NCI-H1694 (cell line): ENCODE results near the gene ATP8B1.

Experiments
- DNase-seq: peaks from one replicate; lab custom pipeline; 2025; lab: John Stamatoyannopoulos, UW

Gene ATP8B1

GRCh38 chr18:57792631-57793301, 10.3 kb downstream of the ATP8B1 start:
- no peak for DNase-seq

DNA sequence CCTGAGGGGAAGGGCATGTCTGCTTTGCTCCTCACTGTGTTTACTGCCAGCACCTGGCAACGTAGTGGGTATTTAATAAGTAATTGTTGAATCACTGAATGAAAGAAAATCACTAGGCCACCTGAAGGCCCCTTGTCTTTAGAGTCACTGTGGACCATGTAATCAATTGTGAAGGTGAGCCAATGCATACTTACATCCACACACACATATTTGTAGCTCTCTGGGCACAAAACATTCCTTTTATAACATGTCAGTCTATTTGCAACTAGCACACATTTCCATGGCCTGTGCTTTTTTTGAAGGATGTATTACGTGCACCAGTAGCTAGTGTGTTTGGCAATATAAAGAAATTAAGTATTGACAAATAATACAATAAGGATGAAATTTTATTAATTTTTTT, 11.2 kb downstream of the ATP8B1 start:
- DNase-seq, result no peak

GRCh38 chr18:57791192-57791591, 11.9 kb downstream of the ATP8B1 start:
- no peak for DNase-seq

DNA sequence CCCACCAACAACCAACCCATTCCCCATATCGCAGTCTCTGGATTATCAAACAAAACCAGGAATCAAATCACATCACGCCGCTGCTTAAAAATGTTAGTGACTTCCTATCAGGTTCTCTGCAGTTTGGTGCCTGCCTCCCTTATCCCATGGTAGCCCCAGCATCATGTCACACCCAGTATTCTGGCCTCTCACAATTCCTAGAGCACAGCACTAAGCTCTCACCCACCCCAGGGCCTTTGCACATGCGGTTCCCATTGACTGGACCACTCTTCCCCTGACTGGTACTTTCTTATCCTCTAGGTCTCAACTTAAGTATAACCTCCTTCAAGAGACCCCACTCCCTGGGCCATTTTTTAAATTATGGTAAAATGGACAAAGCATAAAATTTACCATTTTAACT, 12.8 kb downstream of the ATP8B1 start:
- DNase-seq, result no peak

DNA sequence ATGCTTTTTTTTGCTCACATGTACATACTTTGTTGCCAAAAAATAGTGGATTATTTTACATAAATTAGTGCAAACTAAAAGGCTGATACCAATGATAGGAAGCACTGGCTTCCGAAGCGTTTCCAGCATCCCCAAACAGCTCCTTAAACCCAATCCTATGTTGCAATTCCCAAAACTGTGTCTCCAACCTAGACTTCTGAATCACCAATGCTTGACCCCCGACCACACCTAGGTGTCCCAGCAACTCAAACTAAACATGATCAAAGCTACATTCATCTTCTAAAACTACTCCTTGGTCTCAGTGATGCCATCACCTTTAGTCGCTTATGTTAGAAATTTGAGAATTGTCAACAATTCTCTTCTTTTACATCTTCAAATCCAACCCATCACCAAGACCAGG, 13.4 kb downstream of the ATP8B1 start:
- DNase-seq, result no peak

DNA sequence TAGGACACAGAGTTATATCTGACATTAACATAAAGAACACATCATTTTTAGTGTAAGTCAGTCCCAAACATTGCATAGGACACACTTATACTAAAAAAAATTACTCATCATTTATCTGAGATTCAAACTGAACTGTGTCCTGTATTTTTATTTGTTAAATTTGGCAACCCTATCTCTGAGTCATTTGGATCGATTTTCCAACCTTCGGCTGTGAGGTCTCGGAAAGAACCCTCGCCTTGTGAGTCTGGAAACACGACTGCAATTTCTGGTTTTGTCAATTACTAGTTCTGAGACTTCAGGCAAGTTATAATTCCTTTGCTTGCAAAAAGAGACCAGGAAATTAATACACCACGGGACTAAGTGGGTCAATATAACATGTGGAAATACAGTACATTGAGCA, 14.0 kb downstream of the ATP8B1 start:
- no peak for DNase-seq

- DNase-seq, result no peak
Measured at GRCh38 chr18:57787068-57787685, 15.9 kb downstream of the ATP8B1 start.

DNA sequence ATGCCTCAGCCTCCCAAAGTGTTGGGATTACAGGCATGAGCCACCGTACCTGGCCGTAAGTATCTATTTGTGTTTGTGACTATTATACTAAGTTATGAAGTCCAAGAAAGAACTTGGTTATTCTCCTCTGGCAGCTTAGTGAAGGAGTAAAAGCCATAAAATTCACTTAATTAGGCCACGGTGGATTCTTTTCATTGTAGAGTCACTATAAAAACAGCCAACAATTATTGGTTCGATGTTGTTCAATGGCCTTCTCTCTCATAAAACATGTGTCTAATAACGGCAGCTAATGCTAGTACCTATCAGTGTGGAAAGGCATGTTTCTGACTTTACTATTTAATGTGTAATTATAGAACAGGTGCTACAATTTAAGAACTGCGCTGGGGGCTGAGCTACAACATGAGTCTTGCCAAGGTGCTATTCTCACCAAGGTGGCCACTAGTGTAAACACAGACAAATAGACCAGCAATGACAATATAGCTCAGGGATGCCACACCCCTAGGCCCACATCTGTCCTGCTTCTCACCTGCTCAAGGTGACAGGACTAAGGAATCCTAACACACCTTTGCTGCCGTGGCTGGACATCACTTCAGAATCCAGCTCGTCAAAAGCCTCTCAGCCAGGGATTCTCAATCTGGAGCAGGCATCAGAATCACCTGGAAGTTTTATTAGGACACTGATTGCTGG, 17.2 kb downstream of the ATP8B1 start:
- no peak for DNase-seq

- DNase-seq, result no peak
Measured at GRCh38 chr18:57784801-57785114, 18.4 kb downstream of the ATP8B1 start.

DNA sequence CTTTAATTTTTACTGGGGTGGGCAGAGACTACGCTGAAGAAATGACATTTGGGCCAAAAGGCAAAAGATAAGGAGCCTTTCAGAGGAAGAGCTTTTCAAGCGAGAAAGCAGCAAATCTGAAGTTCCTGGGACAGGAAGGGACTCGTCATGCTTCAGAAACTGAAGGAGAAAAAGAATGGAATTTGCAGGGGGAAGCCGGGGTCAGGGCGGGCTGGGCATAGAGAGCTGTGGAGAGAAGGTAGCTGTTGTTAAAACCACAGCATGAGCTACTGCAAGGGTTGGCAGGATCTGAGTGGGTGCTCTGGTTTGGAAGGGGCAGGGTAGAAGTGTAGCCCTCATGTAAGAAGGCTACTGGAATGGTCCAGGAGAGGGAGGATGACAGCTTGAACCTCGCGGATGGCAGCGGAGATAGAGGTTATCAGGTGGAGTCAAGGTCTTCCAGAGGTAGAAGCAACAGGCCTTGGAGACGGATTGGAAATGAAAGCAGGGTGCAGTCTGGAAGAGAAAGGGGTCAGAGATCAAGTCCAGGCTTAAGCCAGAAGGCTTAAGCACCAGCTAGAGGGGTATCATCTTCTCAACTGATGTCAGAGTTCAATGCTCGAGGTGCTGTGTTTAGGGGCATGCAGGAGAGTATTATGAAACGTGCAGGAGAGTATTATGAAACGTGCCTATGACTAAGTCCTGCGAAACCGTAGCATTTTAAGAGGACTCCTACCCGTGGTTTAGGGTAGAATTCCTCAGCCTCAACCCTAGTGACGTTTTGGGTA, 18.9 kb downstream of the ATP8B1 start:
- DNase-seq, result no peak

DNA sequence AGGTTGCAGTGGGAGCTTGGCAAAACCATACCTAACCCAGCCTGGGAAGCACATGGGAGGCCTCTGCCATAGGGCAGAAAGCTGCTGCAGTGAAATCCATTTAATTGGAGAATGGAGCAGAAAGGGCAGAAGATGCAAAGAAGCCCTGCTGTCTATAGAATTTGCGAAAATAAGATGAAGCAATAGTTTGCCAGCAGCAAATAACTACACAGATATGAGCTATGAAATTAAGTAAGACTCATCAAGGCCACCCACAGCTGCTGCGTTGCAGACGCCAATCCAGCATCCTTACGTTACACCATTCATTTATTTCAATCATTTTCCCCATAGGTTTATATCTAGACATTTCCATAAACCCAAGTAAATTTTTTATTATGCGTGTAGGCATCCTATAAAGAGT, 21.1 kb downstream of the ATP8B1 start:
- DNase-seq, result no peak

- no peak for DNase-seq
Measured at GRCh38 chr18:57780706-57781347, 22.3 kb downstream of the ATP8B1 start.

DNA sequence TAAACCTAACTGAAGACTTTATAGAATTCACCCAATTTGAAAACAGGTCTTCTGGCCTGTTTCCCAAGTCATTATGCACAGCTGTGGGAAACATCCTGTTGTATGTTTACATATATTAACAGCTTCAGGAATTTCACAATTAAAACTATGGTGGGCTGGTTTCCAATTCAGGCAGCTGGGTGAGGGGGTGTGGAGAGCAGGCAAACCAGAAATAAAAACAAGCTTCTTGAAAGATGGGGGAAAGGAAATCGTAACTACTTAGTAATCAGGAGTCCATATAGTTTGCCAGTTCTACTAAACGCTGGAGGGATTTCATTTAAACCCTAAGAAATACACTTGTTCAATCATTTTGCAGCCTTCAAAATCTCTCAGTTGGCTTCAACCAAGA, 22.8 kb downstream of the ATP8B1 start:
- peak; percentile 50 for DNase-seq

- no peak for DNase-seq
Measured at GRCh38 chr18:57776767-57777166, 26.3 kb downstream of the ATP8B1 start.

DNA sequence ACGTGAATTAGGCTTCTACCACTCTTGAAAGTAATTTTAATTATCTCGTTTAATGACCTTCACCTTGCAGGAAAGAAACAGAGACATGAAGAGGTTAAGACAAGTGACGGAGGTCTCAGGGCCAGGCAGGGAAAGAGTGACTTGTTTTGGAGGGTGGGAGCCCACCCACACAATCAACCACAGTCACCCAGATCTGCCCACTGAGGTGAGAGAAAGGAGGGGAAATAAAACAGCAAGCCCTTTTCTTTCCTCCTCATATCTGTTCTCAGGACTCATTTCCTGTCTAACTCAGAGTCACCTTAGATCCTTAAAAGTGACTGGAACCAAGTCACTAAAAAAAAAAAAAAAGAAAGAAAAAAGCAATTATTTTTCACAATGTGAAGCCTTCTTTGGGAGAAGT, 26.8 kb downstream of the ATP8B1 start:
- DNase-seq, result no peak

DNA sequence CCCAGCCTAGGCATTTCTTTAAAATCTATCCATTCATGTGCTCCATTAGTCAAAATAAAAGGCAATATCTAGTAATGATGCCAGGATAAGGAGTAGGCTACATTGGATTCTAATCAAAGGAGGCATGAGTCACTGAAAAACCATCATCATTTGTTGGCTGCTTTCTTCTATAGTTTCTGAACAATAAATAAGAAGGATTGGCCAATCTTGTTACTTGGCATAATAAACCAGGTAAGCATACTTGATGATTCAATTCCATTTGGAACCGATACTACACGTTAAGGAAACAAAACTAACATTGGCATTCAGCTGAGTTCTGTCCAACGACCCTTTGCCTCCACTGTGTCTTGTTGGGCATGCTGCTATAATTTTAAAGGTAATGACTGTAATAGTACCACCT, 27.2 kb downstream of the ATP8B1 start:
- DNase-seq, result no peak

- DNase-seq, result no peak
Measured at GRCh38 chr18:57772387-57772799, 30.7 kb downstream of the ATP8B1 start.

- no peak for DNase-seq
Measured at GRCh38 chr18:57771626-57772025, 31.5 kb downstream of the ATP8B1 start.

GRCh38 chr18:57771193-57771592, 31.9 kb downstream of the ATP8B1 start:
- DNase-seq, result no peak

- no peak for DNase-seq
Measured at GRCh38 chr18:57768537-57769326, 34.4 kb downstream of the ATP8B1 start.

- no peak for DNase-seq
Measured at GRCh38 chr18:57767259-57768050, 35.7 kb downstream of the ATP8B1 start.
